GM21390 (cell line): ENCODE data around the gene ANKRD11.
"Not testable (repeated sequence)": the region's sequence is repeated elsewhere in the genome, so short reads cannot be mapped to it uniquely, and the experiment has no call there.

ENCODE experiments used
- ATAC-seq: cut with Tn5 transposase; IDR thresholded peaks from one replicate; pipeline ENCODE4 v1.9.1; 2021; ENCODE audit not compliant: unreplicated experiment

ANKRD11 gene

GRCh38 chr16:89318871-89319630 is 171.3 kb downstream of the ANKRD11 start:
- ATAC-seq, result no peak

GRCh38 chr16:89318430-89318758 is 172.0 kb downstream of the ANKRD11 start:
- ATAC-seq, result no peak

GRCh38 chr16:89317729-89318429 is 172.5 kb downstream of the ANKRD11 start:
- ATAC-seq, result no peak

GRCh38 chr16:89317101-89317671 is 173.2 kb downstream of the ANKRD11 start:
- ATAC-seq, result no peak

- ATAC-seq, result no peak
Measured at GRCh38 chr16:89316701-89317100, 173.7 kb downstream of the ANKRD11 start.

- no peak for ATAC-seq
Measured at GRCh38 chr16:89315791-89316581, 174.4 kb downstream of the ANKRD11 start.

GRCh38 chr16:89315271-89315670 is 175.1 kb downstream of the ANKRD11 start:
- no peak for ATAC-seq

- no peak for ATAC-seq
Measured at GRCh38 chr16:89314854-89315253, 175.5 kb downstream of the ANKRD11 start.

GRCh38 chr16:89314357-89314756 is 176.0 kb downstream of the ANKRD11 start:
- ATAC-seq, result no peak

- ATAC-seq, result no peak
Measured at GRCh38 chr16:89313583-89313982, 176.8 kb downstream of the ANKRD11 start.

GRCh38 chr16:89312598-89313299 is 177.6 kb downstream of the ANKRD11 start:
- no peak for ATAC-seq

GRCh38 chr16:89312194-89312593 is 178.2 kb downstream of the ANKRD11 start:
- ATAC-seq, result no peak

GRCh38 chr16:89311636-89312035 is 178.7 kb downstream of the ANKRD11 start:
- no peak for ATAC-seq

- no peak for ATAC-seq
Measured at GRCh38 chr16:89309438-89310122, 180.8 kb downstream of the ANKRD11 start.

GRCh38 chr16:89308391-89309333 is 181.7 kb downstream of the ANKRD11 start:
- no peak for ATAC-seq

- ATAC-seq, result no peak
Measured at GRCh38 chr16:89307421-89307805, 182.9 kb downstream of the ANKRD11 start.

- ATAC-seq, result not testable (repeated sequence)
Measured at GRCh38 chr16:89306457-89307420, 183.6 kb downstream of the ANKRD11 start.
